SW480 (cell line): Measurements from ENCODE around the gene POLH.

Experiments
- DNase-seq: peaks from one replicate; pipeline ENCODE4 v3.0.0-alpha.2; 2016; ENCODE audit warnings: low spot score

POLH gene

DNA sequence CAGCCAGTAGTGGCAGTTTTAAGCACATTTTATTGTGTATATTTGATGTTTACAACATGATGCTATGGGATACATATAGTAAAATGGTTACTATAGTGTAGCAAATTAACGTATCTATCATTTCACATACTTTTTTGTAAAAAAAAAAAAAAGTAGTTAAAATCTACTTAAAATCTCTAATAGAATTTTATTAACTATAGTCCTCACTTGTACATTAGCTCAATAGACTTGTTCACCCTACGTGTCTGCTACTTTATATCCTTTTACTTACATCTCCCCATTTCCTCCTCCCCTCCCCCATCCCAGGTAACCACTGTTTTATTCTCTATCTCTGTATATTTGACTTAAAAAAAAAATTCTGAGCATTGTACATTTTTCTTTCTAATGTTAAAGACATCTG is 30.0 kb downstream of the POLH start:
- no peak for DNase-seq

DNA sequence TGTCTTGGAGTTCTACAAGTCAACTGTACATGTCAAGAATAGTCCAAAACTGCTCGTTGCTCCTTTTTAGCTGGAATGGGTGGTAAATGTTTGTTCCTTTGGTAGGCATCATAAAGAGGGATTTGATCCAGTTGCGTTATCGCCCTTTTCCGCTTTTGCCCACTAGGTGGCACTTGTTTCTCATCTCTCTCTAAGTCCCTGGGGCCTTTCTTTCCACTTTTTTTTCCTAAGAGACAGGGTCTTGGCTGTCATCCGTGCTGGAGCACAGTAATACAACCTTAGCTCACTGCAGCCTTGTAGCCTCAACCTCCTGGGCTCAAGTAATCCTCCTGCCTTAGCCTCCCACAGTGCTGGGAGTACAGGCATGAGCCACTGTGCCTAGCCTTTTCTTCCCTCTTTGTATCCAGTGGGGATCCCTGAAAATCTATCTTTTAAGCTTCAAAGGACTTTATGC is 32.4 kb downstream of the POLH start:
- peak; percentile 67 for DNase-seq

DNA sequence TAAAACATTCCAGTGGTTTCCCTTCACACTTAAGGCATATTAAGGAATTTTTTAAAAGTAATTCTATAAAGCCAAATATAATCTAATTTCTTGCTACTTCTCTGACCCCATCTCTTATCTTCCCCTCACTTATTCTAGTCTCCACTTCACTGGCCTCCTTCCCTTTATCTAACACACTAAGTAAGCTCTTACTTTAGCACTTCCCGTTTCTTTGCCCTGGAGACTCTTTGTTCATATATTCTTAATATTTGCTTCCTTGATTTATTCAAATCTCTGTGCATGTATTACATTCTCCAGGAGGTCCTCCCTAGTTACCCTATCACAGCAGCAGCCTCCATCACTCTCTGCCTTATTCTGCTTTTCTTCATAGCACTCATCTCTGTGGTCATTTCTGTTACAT is 32.8 kb downstream of the POLH start:
- DNase-seq: no peak

DNA sequence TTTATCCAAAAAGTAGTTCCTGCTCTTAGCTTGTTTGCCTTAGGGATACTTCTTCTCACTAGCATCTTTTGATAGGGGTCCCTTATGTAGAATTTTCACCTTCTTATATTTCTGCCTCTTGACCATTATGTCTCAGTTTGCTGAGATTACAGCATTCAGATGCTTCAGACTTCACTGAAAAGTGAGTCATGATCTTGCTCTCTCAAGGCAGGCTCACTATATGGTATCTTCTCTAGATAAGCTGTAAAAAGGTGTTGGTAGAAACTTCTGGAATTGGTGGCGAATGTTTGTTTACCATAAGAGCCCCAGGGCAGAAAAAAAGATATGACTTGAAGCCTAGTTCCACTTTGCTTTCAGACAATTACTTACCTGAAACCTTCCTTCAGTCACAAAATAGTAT is 33.4 kb downstream of the POLH start:
- no peak for DNase-seq

DNA sequence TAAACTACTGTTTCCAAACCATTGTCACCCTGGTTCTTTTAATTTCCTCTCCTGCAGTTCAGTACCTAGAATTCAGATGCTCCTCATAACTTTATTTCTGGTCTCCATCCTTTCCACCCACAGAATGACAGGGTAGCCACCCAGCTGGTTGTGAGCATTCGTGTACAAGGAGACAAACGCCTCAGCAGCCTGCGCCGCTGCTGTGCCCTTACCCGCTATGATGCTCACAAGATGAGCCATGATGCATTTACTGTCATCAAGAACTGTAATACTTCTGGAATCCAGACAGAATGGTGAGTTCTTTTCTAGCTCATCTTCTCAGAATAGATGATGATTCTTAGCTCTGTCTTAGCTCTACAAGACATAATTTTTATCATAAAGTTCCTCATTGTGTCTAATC is 34.4 kb downstream of the POLH start:
- no peak for DNase-seq

DNA sequence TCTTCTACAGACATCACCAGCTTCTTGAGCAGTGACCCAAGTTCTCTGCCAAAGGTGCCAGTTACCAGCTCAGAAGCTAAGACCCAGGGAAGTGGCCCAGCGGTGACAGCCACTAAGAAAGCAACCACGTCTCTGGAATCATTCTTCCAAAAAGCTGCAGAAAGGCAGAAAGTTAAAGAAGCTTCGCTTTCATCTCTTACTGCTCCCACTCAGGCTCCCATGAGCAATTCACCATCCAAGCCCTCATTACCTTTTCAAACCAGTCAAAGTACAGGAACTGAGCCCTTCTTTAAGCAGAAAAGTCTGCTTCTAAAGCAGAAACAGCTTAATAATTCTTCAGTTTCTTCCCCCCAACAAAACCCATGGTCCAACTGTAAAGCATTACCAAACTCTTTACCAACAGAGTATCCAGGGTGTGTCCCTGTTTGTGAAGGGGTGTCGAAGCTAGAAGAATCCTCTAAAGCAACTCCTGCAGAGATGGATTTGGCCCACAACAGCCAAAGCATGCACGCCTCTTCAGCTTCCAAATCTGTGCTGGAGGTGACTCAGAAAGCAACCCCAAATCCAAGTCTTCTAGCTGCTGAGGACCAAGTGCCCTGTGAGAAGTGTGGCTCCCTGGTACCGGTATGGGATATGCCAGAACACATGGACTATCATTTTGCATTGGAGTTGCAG is 37.9 kb downstream of the POLH start:
- DNase-seq: no peak

DNA sequence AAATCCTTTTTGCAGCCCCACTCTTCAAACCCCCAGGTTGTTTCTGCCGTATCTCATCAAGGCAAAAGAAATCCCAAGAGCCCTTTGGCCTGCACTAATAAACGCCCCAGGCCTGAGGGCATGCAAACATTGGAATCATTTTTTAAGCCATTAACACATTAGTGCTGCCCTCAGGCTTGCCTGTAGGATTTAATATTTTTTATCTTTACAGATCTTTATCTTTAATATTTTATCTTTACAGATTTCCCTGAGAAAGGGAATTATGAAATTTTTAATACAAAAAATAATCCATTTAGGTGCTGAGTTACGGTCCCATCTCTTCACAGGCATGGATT is 38.4 kb downstream of the POLH start:
- DNase-seq: no peak

DNA sequence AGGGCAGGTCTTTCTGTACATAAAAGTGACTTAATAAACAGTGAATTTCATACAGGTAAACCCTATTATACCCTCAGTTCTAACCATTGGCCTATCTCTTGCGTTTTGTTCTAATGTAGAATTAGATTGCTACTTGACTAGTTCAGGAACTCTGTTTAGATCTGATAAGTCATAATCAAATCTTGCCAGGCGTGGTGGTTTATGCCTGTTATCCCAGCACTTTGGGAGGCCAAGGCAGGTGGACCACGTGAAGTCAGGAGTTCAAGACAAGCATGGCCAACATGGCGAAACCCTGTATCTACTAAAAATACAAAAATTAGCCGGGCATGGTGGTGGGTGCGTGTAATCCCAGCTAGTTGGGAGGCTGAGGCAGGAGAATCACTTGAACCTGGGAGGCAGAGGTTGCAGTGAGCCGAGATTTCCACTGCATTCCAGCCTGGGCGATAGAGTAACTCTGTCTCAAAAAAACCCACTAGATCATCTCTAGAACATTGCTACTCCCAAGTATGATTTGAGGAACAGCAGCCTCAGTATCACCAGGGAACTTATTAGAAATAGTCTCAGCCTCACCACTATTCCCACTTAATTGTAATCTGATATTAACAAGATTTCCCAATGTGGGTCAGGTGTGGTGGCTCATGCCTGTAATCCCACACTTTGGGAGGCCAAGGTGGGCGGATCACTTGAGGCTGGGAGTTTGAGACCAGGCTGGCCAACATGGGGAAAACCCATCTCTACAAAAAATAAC is 40.9 kb downstream of the POLH start:
- DNase-seq: no peak

DNA sequence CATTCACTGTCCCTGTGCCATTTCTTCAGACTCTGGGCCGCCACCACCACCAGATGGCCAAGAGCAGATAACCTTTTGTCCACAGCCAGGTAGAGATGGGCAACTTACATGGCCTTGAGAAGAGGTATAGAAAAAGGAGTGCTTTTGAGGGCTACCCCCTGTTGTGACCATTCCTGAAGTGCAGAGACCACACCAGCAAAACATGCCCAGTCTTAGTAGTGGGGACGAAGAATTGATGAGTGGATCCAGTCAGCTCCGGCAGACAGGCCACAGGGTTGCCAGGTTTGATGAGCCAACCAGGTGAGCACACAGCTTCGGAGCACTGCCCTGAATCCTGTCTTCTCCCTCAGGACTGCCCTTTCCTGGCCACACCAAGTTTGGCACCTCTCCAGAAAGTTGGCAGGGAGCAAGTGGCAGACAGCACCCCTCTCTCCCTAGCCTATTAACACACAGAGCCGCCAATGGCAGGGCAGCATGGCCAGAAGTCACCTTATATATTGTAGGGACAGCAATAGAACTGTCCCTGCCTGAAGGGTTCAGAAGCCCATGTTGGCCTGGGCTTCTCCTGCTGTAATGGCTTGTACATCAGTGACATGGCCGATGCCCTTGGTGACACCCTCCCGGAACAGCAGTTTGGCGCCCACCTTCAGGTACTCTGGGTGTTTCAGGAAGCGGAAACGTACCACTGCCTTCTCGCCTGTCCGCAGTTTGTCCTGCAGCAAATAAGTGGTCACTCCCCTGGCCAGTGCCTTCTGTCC is 45.3 kb downstream of the POLH start:
- no peak for DNase-seq

DNA sequence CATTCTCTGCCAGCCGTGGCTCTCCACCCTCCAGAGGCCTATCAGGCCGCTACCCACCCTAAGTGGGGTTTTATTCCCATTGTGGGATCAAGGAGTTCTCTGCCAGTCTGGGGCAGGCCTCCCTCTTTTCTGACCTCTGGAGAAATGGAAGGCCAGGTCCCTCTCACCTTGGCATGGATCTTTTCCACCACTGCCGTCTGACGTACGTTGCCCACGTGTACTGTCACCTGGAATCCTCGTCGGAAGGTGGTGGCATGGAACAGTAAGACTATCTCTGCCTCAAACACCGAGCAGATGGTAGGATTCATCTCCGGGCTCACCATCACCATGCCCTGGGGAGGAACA is 45.8 kb downstream of the POLH start:
- no peak for DNase-seq

DNA sequence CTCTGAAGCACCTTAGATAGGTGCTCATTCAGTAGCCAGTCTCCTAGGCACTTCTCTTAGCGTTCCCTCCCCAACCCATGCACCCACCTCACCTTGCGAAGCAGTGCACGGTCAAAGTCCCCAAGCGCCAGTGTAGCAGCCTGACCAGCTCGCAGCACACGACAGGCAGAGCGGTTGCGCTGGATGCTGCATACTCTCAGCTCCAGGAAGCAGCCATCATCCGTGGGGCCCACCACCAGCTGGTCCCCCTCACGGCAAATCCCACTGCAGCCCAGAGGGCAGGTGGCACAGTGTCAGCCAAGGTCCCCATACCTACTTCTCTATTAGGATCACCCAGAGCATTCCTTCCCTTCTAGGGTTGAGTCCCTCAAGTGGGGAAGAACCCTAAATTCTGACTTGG is 46.6 kb downstream of the POLH start:
- DNase-seq: no peak

DNA sequence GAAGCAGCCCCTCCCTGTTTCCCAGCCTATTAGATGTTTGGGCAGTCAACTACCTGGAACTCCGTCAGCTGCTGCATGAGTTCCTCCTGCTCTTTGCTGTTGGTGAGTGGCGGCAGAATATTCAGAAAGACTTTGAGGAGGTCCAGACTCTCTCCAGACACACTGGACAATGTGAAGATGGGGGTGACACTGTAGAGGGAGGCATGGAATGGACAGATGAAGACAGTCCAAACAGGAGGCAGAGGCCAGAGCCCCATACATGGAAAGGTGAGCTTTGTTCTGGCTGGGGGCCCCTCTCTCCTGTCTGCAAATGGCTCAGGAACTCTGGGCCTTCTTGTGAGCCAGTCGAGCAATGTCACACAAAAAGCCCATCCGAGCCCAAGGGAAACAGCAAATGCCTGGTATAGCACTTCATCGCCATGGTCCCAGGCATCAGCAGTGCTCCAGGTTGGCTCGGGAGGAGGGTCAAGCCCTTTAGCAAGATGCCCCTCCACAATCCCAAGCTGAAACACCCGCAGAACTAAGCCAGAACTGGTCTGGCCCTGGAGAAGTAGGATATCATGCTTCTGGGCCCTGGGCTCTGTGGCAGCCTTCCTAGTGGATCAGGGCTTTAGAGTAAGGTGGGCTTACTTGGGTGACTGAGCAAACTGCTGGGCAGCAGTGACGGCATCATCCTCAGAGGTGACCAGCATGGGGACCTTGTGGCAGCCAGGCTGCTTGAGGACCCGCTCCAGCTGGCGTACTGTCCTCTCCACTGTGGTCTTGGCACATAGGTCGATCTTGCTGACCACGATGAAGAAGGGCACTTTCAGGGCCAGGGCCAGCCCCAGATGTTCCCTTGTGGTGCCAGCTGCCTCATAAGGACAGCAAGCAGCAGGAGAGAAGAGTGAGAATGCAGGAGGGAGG is 48.1 kb downstream of the POLH start:
- DNase-seq: no peak

DNA sequence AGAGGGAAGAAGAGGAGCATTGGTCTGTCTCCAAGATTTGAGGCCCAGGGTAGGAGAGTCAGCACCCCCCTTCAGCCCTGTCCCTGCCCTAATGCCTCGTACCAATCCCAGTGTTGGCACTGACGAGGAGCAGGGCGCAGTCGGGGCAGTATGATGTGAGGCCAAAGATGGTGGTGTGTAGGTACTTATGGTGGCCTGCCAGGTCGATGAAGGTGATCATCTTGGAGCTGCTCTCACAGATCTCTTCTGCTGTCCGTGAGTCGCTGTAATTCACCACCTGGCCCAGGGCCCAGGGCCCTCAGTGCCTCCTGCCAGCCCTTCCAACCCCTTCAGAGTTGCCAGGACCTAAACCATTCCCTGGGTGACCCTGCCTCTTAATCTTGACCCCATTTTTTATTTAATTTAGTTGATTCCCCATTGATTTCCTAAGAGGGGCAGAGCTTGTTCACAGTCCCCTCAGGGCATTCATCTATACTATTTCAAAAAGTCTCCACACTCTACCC is 48.9 kb downstream of the POLH start:
- DNase-seq: no peak

DNA sequence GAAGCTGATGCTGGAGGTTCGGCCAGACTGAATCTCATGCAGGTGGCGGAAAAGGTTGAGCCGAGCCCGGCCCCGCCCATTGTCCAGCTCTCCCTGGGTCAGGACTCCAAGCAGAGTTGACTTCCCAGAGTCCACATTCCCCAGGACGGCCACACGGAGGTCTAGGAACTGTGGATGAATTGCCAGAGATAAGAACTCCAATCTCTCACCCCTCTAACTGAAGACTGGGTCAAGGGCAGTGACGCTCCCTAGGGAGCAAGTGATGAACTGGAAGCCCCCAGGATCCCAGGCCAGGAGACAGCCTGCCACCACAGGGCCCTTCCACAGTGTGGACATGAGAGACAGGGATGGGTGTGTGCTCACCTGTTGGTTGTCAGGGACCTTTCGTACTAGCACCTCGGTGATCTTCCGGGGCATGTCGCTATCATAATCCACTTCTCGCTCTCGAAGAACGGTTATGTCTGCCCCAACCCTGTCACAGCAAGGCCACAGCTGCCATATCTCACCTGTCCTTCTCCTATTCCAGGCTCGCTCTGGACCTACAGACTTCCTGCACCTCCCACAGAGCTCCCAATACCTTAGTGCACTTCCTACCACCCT is 49.5 kb downstream of the POLH start:
- DNase-seq: no peak

DNA sequence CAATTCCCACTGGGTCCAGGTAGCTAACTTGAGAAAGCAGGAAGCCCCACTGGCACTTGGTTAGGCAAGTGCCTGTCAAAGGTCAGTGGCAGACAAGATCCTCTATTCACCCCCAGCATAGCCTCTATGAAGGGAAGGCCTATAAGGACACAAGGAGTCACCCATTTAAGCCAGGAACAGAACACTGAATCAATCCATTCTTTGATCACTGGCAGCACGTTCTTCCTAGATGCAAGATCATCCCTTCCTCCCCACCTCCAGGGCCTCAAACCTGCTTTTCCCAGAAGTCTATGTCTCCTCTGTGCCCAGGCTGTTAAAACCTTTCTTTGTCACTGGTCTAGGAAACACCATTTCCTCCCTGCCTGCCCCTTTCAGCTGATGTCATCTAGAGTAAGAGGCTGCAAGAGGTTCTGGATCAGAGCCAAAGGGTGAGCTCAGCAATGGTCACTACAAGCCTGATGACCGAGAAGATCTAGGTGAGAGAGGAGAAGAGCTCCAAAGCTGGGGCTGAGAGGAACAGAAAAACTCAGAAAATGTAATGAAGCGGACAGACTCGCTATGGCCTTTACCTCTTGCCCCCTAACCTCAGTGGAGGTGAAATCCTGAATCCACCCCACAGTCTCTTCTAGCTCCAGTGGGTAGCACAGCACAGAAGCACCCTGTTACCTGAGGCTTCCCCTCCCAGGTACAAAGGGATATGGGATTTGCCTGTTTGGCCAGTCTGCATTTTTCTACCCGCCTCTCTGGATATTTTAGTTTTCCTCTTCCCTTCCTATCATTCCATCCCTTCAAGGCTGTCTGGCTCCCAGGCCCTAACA is 51.2 kb downstream of the POLH start:
- peak; percentile 91 for DNase-seq

DNA sequence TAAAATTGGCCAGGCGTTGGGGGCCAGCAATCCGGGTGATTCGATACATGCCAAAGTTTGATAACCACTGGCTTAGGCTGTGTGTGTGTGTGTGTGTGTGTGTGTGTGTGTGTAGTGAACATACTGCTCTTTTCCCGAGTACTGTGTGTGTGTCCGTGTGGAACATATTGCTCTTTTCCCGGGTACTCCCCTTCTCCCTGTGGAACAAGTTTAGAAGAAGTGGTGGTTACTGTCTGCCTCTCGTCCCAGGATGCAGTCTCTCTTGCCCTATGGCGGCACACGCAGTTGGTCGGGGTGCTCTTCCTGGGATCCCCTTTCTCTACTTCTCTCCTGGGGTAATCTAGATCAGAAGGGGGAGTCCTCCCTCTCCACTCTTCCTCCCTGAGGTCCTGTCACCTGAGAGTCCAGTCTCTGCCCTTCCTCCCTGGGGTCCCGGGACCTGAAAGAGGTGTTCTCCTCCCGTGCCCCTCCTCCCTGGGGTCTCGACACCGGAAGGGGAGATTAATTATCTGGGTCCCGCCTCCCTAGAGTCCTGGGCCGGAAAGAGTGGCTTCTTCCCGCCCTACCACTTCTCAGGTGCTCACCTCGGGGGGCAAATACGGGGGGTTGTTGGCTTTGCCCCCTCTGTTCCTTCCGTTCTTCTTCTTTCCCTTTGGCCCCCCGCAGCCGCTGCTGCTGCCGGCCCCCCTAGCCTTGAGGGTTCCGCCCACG is 52.6 kb downstream of the POLH start:
- DNase-seq: peak; percentile 66

DNA sequence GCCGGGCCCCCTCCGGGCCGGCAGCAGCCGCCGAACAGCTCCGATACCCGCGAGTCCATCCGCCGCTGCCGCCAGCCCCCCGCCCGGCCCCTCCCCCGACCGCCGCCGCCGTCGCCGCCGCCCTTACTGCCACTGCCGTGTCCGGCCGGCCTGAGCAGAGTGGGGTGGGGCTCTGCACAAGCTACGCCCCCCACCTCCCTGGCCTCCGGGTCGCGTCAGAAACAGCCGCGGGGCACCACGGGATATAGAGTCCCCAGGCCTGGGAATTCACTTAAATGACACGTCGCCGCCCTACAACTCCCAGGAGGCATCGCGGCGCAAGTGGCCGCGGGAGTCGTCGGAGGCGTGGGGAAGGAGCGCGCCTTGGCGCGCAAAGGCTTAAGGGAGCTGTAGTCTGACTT is 53.1 kb downstream of the POLH start, which contains the start of gene GTPBP2:
TSS of gene GTPBP2 (minus strand) at position 161 of the 401 bp plus-strand sequence. CDS start at position 59, 102 bp downstream.
- DNase-seq: peak; percentile 97

DNA sequence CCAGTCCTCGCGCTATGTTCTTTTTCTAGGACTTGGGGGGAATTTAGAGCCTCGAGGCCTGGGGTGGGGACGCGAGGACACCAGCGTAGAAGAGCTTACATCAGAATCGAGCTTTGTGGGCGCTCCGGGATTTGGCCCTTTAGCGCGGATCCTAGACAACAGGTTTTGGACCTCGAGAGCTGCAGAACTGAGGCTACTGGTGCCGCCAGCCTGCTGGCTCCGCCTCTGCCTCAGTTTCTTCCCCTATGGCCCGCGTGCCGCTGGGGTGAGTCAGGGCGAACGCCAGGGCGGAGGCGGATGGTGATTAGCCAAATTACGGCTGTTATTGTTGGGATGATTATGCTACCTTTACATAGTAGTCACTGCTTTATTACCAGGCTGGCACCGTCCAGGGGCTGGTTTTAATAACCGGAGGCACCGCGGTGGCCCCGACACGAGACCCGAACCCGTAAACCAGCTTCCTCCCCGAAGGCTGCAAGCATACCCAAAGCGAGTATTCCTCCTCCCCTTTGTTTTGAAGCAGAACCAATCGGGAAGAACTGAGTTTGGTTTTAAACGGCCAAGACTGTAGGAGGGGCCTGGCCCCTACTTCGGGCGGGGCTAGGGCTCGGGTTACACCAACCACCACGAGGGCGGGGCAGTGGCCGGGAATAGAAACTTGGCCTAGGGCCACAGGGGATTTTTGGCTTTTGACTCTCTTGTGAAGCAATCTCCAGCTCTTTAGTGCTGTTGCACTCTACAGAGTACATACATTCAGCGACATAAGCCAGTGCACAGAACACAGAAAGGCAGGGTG is 53.7 kb downstream of the POLH start:
- DNase-seq: peak; percentile 95

DNA sequence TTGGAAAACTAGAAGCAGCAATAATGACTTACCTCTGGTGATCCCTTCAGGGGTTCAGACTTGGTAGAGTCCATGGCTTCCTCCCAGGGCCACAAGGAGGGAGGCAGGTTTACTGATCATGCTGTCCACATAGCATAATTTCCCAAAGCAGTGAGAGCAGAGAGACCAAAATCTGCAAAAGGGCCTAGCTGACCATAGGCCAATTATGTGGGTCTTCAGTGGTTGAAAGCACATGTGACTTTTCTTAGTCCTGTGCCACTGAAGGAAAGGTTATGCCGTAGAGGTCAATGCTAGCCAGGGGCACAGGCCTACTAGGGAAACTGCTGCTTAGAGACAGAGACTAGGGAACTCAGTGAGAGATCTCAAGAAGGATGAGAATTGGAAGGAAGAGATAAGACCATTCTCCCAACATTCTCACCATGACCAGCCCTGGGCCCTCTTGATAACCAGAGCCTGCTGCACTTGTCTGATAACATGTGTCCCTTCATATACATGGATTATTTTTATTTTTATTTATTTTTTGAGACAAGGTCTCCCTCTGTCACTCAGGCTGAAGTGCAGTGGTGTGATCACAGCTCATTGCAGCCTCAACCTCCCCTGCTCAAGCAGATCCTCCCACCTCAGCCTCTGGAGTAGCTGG is 55.1 kb downstream of the POLH start:
- no peak for DNase-seq
